GM12878 (cell line): ENCODE measurements around the gene FRAS1. TPM values are rescaled to one million over a fixed set of nuclear protein-coding genes. Genes with fewer than 3 reads are reported as not detected.

ENCODE experiments used
- ATAC-seq: fragments of 200-7000 bp; cut with Tn5 transposase; 3 replicates; pipeline ENCODE4 v1.9.1; 2020; ENCODE audit warnings: mild to moderate bottlenecking, moderate library complexity
- BruUV-seq: library from RNA; stranded (reverse); fragments of 400-500 nt; replicated peaks from 2 replicates; lab custom pipeline; 2021; lab: Mats Ljungman, UMichigan
- CTCF ChIA-PET: fragments of 300-600 bp; sonication (Branson Sonifier 250); formaldehyde crosslinking; extraction: SDS; loops from one replicate; lab custom pipeline; 2021; ENCODE audit warnings: inconsistent platforms; lab: Yijun Ruan, JAX
- POLR2A ChIA-PET: fragments of 350-600 bp; formaldehyde crosslinking; extraction: SDS; loops from one replicate; lab custom pipeline; 2021; ENCODE audit warnings: inconsistent platforms; lab: Charles Lee
- RAD21 ChIA-PET: fragments of 300-600 bp; sonication (Branson Sonifier 250); formaldehyde crosslinking; loops from one replicate; lab custom pipeline; 2023; ENCODE audit warnings: antibody characterized with exemption; ENCODE audit not compliant: unreplicated experiment; lab: Charles Lee
- SMC1A ChIA-PET: fragments of 300-600 bp; sonication (Branson Sonifier 250); formaldehyde crosslinking; loops from one replicate; lab custom pipeline; 2023; ENCODE audit not compliant: unreplicated experiment, uncharacterized antibody; lab: Charles Lee
- DNase-seq: peaks from one replicate; pipeline ENCODE4 v3.0.0-alpha.2; 2011; ENCODE audit warnings: low read depth, low spot score
- FAIRE-seq: peaks from 3 replicates; lab custom pipeline; 2011; peaks lifted over from hg19 to GRCh38; lab: Jason Lieb, UNC
- H2AFZ ChIP-seq: 2 replicates; pipeline ENCODE4 v1.6.0; 2011; ENCODE audit warnings: low read depth, low read length, control low read depth; ENCODE audit not compliant: control insufficient read depth
- H3K27ac ChIP-seq: 2 replicates; pipeline ENCODE4 v1.5.1; 2011; ENCODE audit warnings: control low read depth; ENCODE audit not compliant: control insufficient read depth, insufficient read depth
- H3K27me3 ChIP-seq, 2 experiments: replicated peaks in 1 of 2; 2 replicates each; pipeline versions ENCODE4 v1.6.0 to v1.6.1; 2011; ENCODE audit warnings: low read length in 1 of 2; ENCODE audit not compliant: control insufficient read depth in 2 of 2, insufficient read depth in 2 of 2
- H3K36me3 ChIP-seq, 2 experiments: 2 replicates each; pipeline ENCODE4 v1.5.1; 2011; ENCODE audit warnings: low read length in 1 of 2; ENCODE audit not compliant: control insufficient read depth in 2 of 2, insufficient read depth in 2 of 2
- H3K4me1 ChIP-seq: 2 replicates; pipeline ENCODE4 v1.6.1; 2011; ENCODE audit warnings: mild to moderate bottlenecking, low read length, moderate library complexity, mixed read lengths; ENCODE audit not compliant: control insufficient read depth, insufficient read depth
- H3K4me2 ChIP-seq: 2 replicates; pipeline ENCODE4 v1.6.0; 2011; ENCODE audit warnings: control low read depth; ENCODE audit not compliant: control insufficient read depth, insufficient read depth
- H3K4me3 ChIP-seq: fragments of 200-600 bp; sonication (generic); 2 replicates; pipeline ENCODE4 v1.5.1; 2016
- H3K79me2 ChIP-seq: 2 replicates; pipeline ENCODE4 v1.6.0; 2011; ENCODE audit warnings: low read length; ENCODE audit not compliant: control insufficient read depth, insufficient read depth
- H3K9ac ChIP-seq: 2 replicates; pipeline ENCODE4 v1.8.0; 2011; ENCODE audit warnings: low read length, control low read depth, mixed read lengths; ENCODE audit not compliant: control insufficient read depth, insufficient read depth
- H3K9me3 ChIP-seq: replicated peaks from 3 replicates; pipeline ENCODE4 v1.5.1; 2011; ENCODE audit warnings: mild to moderate bottlenecking, low read length; ENCODE audit not compliant: control insufficient read depth, insufficient read depth
- H4K20me1 ChIP-seq: 2 replicates; pipeline ENCODE4 v1.6.0; 2011; ENCODE audit not compliant: control insufficient read depth, insufficient read depth
- IRF5 ChIP-seq: fragments of 450-650 bp; IDR thresholded peaks from 2 replicates; pipeline ENCODE4 v1.6.1; 2017; ENCODE audit warnings: borderline replicate concordance
- NFYB ChIP-seq: IDR thresholded peaks from 2 replicates; pipeline ENCODE4 v1.6.1; 2011; ENCODE audit warnings: low read depth, mild to moderate bottlenecking, low read length, improper control_type of control experiment, moderate library complexity; ENCODE audit not compliant: insufficient read depth
- NR2C1 ChIP-seq: fragments of 450-650 bp; IDR thresholded peaks from 2 replicates; pipeline ENCODE4 v1.6.1; 2017; ENCODE audit warnings: antibody characterized with exemption, mild to moderate bottlenecking, moderate library complexity
- RAD21 ChIP-seq: IDR thresholded peaks from 2 replicates; pipeline ENCODE4 v1.6.1; 2011; ENCODE audit warnings: mild to moderate bottlenecking, low read depth, low read length, moderate library complexity; ENCODE audit not compliant: insufficient read depth
- RAD51 ChIP-seq: fragments of 450-650 bp; IDR thresholded peaks from 2 replicates; pipeline ENCODE4 v1.6.1; 2016; ENCODE audit warnings: moderate library complexity, mild to moderate bottlenecking, inconsistent platforms
- ZBTB11 ChIP-seq: fragments of 450-650 bp; formaldehyde crosslinking; IDR thresholded peaks from 2 replicates; pipeline ENCODE4 v1.5.0; 2022; ENCODE audit warnings: mild to moderate bottlenecking, missing genetic modification characterization
- WGBS: methylation state at CpG from one replicate; pipeline ENCODE4 v1.1.6; 2016; ENCODE audit warnings: low lambda C conversion rate; ENCODE audit not compliant: insufficient replicate concordance, insufficient coverage; ENCODE audit errors: missing lambda C conversion rate; 5-methylcytosine and 5-hydroxymethylcytosine counted together
- in situ Hi-C: fragments of 300-500 bp; cut with MboI; formaldehyde crosslinking; loops from 9 replicates; pipeline ENCODE4 v1.14.3; 2018; ENCODE audit warnings: mixed read lengths
- intact Hi-C: fragments of 100-400 bp; cut with micrococcal nuclease; formaldehyde crosslinking; loops from one replicate; pipeline ENCODE4 v1.14.2; 2022; ENCODE audit not compliant: unreplicated experiment
- polyA plus RNA-seq, 11 experiments: library from polyadenylated mRNA; depleted of rRNA in 4 of 11; unstranded in 6 of 11; stranded (reverse) in 5 of 11; fragments of >200 nt; fragmentation: Nextera tagmentation in 4 of 11; fragmentation: Illumina TruSeq in 1 of 11; extraction: Ambion mirVana in 4 of 11; extraction: Trizol in 1 of 11; gene quantifications; 1 replicate in 1 of 11; 2 replicates in 10 of 11; pipeline versions ENCODE4 v1.2.1 to v1.2.3, GENCODE V29; 2011 to 2016; ENCODE audit warnings: inconsistent platforms in 2 of 11, missing spikeins in 2 of 11, low read depth in 1 of 11
- total RNA-seq, 4 experiments: library from RNA; depleted of rRNA in 3 of 4; stranded (reverse); fragments of >200 nt in 3 of 4; fragmentation: Illumina TruSeq in 1 of 4; extraction: Trizol in 1 of 4; gene quantifications; 2 replicates each; pipeline versions ENCODE4 v1.2.1 to v1.2.3, GENCODE V29; 2013 to 2021
- TF ChIP-seq, protein P1 (sequence below): IDR thresholded peaks from 2 replicates; pipeline ENCODE4 v1.6.1; 2012; ENCODE audit warnings: mild to moderate bottlenecking, low read depth, low read length

The FRAS1 gene
- total and polyA plus RNA-seq, 10 of the 15 experiments (the other 5 are each of a cell fraction or from before 2014, with no cell fraction given) = 0.08 to 11.7 (median 0.20) TPM

DNA sequence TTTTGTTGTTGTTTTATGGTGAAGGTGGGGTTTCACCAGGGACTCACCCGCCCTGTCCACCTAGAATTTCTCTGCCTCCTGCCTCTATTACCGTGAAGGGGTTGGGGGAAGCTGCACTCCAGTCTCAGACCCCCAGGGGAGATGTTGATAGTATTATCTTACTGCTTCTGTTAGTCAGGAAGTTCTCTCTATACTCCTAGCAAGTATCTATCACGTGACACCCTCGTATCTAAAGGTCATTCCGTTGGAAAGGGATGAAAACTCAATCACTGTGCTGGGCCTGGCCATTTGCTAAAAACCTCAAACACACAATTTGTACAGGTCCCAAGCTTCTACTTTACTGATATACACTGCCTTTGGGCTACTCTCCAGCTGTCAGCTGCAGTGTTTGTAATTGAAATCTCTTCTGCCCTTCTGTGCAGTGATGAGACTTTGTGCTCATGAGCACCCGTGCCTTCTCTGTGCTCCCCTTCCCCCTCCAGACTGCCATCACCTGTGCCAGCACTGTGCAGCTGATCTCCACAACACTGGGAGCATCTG, 306.0 kb downstream of the FRAS1 start:
- no peak overlapping the region for H2AFZ ChIP-seq
- no peaks in the 10 kb centered on the region for H3K4me1 ChIP-seq
- ATAC-seq (no peak), DNase-seq (no peak)
- CTCF ChIA-PET = interaction anchor here (2.2 kb wide), 1 partner anchor 304 kb away, joined by 7 read pairs; no protein-coding TSS in a partner anchor
- H3K4me3 ChIP-seq = no peak overlapping the region
- SMC1A ChIA-PET = interaction anchor here (1.4 to 2.1 kb wide), 3 partner anchors 16 to 41 kb away, joined by 6 read pairs; no protein-coding TSS in a partner anchor
- H3K9ac ChIP-seq = no peak overlapping the region
- peak; percentile 60; the same call in 1 of the 2 replicates for TF ChIP-seq RAD51
- TF ChIP-seq, protein P1, sequence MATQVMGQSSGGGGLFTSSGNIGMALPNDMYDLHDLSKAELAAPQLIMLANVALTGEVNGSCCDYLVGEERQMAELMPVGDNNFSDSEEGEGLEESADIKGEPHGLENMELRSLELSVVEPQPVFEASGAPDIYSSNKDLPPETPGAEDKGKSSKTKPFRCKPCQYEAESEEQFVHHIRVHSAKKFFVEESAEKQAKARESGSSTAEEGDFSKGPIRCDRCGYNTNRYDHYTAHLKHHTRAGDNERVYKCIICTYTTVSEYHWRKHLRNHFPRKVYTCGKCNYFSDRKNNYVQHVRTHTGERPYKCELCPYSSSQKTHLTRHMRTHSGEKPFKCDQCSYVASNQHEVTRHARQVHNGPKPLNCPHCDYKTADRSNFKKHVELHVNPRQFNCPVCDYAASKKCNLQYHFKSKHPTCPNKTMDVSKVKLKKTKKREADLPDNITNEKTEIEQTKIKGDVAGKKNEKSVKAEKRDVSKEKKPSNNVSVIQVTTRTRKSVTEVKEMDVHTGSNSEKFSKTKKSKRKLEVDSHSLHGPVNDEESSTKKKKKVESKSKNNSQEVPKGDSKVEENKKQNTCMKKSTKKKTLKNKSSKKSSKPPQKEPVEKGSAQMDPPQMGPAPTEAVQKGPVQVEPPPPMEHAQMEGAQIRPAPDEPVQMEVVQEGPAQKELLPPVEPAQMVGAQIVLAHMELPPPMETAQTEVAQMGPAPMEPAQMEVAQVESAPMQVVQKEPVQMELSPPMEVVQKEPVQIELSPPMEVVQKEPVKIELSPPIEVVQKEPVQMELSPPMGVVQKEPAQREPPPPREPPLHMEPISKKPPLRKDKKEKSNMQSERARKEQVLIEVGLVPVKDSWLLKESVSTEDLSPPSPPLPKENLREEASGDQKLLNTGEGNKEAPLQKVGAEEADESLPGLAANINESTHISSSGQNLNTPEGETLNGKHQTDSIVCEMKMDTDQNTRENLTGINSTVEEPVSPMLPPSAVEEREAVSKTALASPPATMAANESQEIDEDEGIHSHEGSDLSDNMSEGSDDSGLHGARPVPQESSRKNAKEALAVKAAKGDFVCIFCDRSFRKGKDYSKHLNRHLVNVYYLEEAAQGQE = no peak
- TF ChIP-seq, all 136 proteins: peak for 1
- Histone ChIP-seq H3K27me3 (no peaks in the 10 kb centered on the region; a peak in 1 of 4 replicates), H3K9me3 (no peaks in the 10 kb centered on the region), H3K27ac (no peak overlapping the region), H3K4me2 (no peak overlapping the region), H4K20me1 (no peaks in the 10 kb centered on the region), H3K79me2 (no peaks in the 10 kb centered on the region), H3K36me3 (no peaks in the 10 kb centered on the region)
- in situ Hi-C loops = no loop called here
- intact Hi-C loops = no loop called here
- WGBS = 1% methylated on average over 6 of the region's 6 CpGs
- FAIRE-seq = no peak
- ChIA-PET RAD21 (no interaction called here), POLR2A (no interaction called here)
- no TSS peak for BruUV-seq

DNA sequence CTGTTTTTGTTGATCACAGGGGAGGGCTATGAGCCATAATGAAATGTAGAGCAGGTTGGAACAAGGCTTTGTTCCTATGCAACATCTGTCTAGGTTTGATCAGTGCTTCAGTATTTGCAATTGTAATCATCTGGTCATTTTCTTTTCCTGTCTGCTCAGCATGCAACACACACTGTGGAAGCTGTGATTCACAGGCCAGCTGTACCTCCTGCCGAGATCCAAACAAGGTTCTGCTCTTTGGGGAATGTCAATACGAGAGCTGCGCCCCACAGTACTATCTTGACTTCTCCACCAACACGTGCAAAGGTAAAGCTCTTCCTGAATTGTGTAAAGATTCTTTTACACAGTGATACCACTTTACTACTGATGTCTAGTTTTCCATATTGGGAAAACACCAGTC, 312.6 kb downstream of the FRAS1 start:
- TF ChIP-seq IRF5 = no peak
- no peak for TF ChIP-seq NFYB
- no peak for TF ChIP-seq NR2C1
- no peak for TF ChIP-seq ZBTB11 (CRISPR knock-in tag)
- TF ChIP-seq RAD21 = no peak
- no peak overlapping the region for H3K9ac ChIP-seq
- no peaks in the 10 kb centered on the region for H3K4me1 ChIP-seq
- H3K27ac ChIP-seq = no peak overlapping the region
- H3K36me3 ChIP-seq = no peaks in the 10 kb centered on the region
- intact Hi-C loops (no loop called here), in situ Hi-C loops (no loop called here)
- H2AFZ ChIP-seq = no peak overlapping the region
- no peaks in the 10 kb centered on the region for H3K9me3 ChIP-seq
- H3K79me2 ChIP-seq = no peaks in the 10 kb centered on the region
- ChIA-PET SMC1A (no interaction called here), POLR2A (no interaction called here), CTCF (interaction anchor here (0.5 kb wide), 1 partner anchor 57 kb away, joined by 3 read pairs; no protein-coding TSS in a partner anchor), RAD21 (no interaction called here)
- WGBS = 13% methylated on average over 4 of the region's 4 CpGs
- H3K4me3 ChIP-seq = no peak overlapping the region
- no peak for ATAC-seq
- H3K27me3 ChIP-seq = no peaks in the 10 kb centered on the region
- DNase-seq = no peak
- FAIRE-seq = no peak
- H4K20me1 ChIP-seq = no peaks in the 10 kb centered on the region
- no peak overlapping the region for H3K4me2 ChIP-seq
- BruUV-seq = no TSS peak
